Neural progenitor cell (in vitro differentiated cells): Measurements from ENCODE around the gene DAAM2.

Experiments used
- CTCF ChIP-seq: fragments of 200-600 bp; sonication (generic); IDR thresholded peaks from 2 replicates; pipeline ENCODE4 v1.5.1; 2017; ENCODE audit warnings: antibody characterized with exemption, mild to moderate bottlenecking
- EZH2 ChIP-seq: fragments of 200-600 bp; sonication (generic); IDR thresholded peaks from 2 replicates; pipeline ENCODE4 v1.6.1; 2017; ENCODE audit warnings: antibody characterized with exemption, mild to moderate bottlenecking, moderate library complexity

- TF ChIP-seq CTCF (no peak), EZH2 (no peak)
Observed at GRCh38 chr6:39891976-39892375, 99.8 kb downstream of the DAAM2 start.
